HG02885 (cell line): ENCODE data around the gene MUC3A.

ENCODE experiments used
- ATAC-seq: cut with Tn5 transposase; IDR thresholded peaks from one replicate; pipeline ENCODE4 v1.9.1; 2021; ENCODE audit warnings: mild to moderate bottlenecking; ENCODE audit not compliant: unreplicated experiment, poor library complexity

The MUC3A gene

DNA sequence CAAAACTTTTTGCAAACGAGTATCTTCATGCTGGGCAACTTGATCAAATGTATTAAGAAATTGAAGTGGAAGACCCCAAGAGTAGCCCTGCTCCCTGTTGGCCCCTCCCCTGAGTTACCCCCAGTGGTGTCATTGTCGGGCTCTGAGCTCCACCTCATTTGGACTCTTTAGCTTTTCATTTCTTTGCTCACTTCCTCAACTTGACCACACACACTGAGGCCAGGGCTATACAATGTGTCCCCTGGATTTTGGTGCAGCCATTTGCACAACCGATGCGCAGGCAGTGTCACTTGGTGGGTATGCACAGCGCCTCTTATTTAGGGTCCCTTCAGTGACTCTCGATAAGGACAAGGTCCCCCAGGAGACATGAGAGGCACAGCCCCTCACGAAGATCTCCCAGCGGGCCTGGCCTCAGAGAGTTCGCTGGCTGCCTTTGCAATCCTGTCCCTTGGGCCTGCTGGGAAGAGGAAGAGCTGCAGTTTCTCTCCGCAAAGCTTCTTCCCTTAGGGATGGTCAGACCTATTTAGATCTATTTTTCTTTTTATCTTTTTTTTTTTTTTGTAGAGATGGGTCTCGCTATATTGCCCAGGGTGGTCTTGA is 2.5 kb upstream of the MUC3A start:
- ATAC-seq, result no peak

DNA sequence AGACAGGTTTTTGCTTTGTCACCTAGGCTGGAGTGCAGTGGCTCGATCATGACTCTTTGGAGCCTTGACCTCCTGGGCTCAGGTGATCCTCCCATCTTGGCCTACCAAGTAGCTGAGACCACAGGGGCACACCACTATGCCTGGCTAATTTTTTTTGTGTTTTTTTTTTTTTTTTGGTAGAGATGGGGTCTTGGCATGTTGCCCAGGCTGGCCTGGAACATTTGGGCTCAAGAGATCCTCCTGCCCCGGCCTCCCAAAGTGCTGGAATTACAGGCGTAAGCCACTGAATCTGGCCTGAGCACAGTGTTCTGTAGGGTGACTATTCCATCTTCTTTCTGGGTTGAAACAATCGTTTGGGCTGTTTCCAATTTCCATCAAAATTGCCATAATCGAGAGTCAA is 1.5 kb upstream of the MUC3A start:
- ATAC-seq, result no peak

DNA sequence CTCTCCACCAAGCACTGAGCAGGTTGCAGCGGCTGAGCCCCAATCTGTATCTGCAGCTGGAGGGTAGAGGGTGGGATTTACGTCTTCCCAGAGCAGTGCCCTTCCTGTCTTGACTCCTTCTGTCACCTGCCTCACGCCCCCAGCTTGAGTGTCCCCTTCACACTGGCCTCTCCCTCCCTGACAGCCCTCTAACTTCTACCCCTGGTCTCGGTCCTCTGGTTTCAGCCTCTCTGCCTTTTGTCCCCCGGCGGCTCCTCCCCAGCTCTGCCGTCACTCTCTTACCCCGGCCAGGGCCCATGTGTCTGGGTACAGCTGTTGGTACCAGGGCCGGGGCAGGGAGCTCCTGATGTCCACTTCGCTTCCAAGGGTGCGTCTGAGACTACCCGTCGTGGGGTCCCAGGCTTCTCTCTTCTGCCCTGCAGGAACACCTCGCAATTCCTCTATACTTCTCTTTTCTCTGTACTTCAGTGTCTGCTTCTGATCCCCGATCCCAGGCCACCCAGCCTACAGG is 654 bp downstream of the MUC3A start:
- ATAC-seq, result no peak

DNA sequence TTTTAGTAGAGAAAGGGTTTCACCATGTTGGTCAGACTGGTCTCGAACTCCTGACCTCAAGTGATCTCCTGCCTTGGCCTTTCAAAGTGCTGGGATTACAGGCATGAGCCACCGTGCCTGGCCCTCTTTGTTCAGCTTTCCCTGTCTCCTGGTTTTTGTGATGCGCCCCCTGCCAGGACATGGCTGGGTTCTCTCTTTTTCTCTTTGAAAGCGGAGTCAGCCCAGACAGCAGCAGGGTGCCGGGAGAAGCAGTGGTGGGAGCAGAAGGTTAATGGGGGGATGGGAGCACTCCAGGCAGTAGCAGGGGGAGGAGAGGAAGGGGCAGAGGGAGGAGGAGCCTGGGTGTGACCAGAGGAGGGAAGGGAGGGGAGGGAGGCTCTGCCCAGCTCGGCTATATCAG is 1.8 kb downstream of the MUC3A start:
- ATAC-seq, result no peak

DNA sequence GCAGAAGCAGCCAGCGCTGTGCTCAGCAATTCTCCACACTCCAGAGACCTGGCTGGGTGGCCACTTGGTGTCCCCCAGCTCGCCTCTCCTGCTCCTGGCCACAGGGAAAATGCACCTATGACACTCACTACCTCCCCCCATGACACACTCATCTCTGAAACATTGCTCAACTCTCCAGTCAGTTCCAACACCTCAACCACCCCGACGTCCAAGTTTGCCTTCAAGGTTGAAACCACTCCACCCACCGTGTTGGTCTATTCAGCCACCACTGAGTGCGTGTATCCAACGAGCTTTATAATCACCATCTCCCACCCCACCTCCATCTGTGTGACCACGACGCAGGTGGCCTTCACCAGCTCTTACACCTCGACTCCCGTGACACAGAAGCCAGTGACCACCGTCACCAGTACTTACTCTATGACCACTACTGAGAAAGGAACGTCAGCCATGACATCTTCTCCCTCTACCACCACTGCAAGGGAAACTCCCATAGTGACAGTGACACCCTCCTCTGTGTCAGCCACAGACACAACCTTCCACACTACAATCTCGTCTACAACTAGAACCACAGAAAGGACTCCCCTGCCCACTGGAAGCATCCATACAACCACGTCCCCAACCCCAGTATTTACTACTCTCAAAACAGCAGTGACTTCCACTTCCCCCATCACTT is 2.7 kb downstream of the MUC3A start:
- no peak for ATAC-seq

DNA sequence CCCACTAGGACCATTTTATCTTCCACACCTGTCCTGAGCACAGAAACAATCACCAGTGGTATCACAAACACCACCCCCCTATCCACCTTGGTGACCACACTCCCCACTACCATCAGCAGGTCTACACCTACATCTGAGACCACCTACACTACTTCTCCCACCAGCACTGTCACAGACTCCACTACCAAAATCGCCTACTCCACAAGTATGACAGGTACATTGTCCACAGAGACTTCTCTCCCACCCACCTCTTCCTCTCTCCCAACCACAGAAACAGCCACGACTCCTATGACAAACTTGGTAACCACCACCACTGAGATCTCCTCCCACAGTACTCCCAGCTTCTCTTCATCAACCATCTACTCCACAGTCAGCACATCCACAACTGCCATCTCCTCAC is 3.3 kb downstream of the MUC3A start:
- no peak for ATAC-seq

DNA sequence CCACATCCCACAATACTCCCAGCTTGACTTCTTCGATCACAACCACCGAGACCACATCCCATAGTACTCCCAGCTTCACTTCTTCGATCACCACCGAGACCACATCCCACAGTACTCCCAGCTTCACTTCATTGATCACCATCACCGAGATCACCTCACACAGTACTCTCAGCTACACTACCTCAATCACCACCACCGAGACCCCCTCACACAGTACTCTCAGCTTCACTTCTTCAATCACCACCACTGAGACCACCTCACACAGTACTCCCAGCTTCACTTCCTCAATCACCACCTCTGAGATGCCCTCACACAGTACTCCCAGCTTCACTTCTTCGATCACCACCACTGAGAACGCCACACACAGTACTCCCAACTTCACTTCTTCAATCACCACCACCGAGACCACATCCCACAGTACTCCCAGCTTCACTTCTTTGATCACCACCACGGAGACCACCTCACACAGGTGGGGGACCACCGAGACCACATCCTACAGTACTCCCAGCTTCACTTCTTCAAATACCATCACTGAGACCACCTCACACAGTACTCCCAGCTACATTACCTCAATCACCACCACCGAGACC is 8.6 kb downstream of the MUC3A start:
- no peak for ATAC-seq

DNA sequence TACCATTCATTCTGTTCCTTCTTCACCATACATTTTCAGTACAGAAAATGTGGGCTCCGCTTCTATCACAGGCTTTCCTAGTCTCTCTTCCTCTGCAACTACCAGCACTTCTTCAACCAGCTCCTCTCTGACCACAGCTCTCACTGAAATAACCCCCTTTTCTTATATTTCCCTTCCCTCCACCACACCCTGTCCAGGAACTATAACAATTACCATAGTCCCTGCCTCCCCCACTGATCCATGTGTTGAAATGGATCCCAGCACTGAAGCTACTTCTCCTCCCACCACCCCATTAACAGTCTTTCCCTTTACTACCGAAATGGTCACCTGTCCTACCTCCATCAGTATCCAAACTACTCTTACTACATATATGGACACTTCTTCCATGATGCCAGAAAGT is 10.6 kb downstream of the MUC3A start:
- ATAC-seq, result no peak

DNA sequence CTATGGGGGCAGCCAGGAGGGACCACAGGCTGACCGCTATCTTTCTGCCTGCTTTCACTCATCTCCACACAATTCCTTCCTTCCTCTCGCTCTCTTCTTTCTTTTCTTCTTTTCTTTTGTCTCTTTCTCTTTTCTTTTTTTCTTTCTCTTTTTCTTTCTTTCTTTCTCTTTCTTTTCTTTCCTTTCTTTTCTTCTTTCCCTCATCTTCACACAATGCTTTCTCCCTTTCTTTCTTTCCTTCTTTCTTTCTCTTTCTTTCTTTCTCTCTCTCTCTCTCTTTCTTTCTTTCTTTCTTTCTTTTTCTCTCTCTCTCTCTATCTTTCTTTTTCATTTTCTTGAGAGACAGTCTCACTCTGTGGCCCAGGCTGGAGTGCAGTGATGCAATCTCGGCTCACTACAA is 13.2 kb downstream of the MUC3A start:
- no peak for ATAC-seq

DNA sequence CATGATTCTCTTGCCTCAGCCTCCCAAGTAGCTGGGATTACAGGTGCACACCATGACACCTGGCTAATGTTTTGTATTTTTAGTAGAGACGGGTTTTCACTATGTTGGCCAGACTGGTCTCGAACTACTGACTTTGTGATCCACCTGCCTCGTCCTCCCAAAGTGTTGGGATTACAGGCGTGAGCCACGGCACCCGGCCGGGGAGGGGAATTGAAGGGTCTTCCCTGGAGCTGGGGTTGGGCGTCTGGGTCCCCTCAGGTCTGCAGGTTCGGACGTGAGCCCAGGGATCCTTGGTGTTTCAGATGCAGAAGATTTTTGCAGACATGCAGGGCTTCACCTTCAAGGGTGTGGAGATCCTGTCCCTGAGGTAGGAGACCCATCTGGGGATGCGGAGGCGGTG is 14.1 kb downstream of the MUC3A start:
- ATAC-seq, result no peak

DNA sequence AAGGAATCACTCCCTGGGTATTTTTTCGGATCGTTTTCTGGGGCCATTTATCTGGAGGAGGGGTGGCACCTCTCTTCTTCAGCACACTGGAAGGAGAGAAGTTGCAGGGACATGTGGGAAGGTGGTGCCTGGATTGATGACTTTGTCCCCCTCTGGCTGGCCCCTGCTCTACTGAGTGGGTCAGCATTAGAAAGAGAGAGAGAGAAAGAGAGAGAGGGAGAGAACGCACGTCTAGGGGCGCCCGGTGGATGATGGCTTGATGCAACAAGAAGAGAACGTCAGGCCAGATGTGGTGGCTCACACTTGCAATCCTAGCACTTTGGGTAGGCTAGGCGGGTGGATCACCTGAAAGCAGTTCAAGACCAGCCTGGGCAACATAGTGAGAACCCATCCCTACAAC is 14.5 kb downstream of the MUC3A start:
- ATAC-seq, result no peak

DNA sequence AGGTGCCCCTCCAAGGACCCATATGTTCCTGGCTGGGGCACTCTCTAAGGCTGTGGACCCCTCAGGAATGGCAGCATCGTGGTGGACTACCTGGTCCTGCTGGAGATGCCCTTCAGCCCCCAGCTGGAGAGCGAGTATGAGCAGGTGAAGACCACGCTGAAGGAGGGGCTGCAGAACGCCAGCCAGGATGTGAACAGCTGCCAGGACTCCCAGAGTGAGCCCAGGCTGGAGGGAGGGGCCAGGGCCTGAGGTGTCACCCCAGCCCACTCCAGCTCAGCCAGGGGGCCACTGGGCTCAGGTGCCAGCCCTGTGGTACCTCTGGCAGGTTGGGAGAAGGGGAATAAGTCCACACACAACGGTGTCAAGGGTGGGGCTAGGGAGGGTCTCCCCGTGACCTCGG is 15.3 kb downstream of the MUC3A start:
- ATAC-seq, result no peak

DNA sequence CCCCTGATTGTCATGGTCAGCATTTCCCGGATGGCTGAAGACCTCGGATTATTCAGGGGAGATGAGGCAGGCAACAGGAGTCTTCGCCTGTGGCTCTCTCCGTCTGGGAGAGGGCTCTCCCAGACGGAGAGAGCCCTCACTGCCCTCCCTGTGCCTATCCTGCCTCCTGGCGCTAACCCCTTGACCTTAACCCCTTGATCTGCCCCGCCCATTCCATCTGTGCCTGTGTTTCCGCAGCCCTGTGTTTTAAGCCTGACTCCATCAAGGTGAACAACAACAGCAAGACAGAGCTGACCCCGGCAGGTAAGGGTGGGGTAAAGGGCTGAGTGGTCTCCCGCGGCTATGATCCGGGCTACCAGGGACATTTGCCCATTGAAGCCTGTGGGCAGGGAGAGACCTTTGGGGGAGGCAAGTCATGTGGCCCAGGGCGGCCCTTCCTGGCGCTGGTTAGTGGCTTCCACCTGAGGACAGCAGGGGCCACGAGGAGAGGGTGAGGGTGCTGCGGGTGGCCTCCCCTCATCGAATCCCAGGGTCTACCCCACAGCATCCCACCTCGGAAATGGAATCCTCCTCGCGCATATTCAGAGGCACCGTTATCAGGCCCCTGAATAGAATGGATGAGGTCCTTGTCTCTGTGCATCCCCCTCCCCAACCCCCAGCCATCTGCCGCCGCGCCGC is 15.8 kb downstream of the MUC3A start:
- no peak for ATAC-seq

DNA sequence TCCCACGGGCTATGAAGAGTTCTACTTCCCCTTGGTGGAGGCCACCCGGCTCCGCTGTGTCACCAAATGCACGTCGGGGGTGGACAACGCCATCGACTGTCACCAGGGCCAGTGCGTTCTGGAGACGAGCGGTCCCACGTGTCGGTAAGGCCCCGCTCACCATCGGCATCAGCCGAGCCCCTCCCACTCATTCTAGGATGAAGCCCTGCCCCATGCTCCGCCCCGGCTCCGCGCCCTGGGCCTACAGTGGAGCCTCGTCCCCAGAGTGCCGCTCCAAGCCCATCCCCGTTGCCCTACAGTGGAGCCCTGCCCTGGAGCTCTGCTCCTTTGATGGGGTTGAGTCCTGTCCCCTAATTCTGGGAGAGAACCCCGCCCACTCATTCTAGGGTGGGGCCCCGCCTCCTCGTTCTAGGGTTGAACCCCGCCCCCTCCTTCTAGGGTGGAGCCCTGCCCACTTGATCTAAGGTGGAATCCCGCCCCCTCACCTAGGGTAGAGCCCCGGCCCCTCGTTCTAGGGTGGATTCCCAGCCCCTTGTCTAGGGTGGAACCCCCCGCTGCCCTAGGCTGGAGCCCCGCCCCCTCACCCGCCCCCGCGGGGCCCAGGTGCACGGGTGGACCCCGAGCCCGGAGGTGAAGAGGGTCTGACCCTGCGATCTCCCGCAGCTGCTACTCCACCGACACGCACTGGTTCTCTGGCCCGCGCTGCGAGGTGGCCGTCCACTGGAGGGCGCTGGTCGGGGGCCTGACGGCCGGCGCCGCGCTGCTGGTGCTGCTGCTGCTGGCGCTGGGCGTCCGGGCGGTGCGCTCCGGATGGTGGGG is 16.6 kb downstream of the MUC3A start:
- ATAC-seq, result peak; percentile 51

DNA sequence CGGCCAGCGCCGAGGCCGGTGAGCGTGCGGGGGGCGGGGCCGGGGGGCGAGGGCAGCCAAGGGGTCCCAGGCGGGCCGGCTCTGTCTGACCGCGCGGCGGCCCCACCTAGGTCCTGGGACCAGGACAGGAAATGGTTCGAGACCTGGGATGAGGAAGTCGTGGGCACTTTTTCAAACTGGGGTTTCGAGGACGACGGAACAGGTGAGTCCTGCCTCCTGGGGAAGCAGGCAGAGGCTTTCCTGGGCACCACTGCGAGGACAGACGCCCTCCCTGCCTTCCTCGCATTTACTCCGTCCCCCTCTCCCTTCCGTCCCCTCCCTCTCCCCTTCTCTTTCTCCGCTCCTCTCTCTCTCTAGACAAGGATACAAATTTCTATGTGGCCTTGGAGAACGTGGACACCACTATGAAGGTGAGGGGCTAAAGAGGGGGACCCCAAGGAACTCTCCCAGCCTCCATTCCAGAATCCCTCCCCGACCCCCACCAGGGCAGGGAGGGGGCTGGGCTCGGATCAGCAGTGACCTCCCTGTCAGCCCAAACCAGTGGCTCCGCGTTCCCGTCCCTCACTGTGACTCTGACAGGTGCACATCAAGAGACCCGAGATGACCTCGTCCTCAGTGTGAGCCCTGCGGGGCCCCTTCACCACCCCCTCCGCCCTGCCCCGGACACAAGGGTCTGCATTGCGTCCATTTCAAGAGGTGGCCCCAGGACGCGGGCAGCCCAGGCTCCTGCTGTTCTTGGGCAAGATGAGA is 17.4 kb downstream of the MUC3A start:
- ATAC-seq, result peak; percentile 4

DNA sequence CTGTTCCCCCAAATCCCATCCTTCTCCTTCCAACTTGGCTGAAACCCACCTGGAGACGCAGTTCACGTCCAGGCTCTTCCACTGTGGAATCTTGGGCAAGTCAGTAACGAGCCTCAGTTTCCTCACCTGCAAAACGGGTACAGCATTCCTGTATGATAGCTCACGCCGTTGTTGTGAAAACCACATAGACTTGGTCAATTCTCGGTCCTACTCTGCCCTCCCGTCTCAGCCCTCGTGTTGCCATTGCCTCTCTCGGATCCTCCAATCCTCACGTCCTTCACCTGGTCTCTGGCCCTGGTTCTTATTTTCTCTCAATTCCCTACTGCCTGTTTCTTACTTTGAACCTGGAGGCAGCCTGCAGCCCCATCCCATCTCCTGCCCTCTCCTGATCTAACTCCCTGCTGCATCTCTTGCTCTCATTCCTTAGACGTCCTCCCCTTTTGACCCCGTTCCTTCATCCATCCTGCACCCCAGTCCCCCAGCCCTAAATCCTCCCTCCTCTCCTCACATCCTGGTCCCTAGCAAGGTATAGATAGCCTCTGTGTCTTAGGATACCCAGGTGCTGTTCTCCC is 18.0 kb downstream of the MUC3A start:
- no peak for ATAC-seq

DNA sequence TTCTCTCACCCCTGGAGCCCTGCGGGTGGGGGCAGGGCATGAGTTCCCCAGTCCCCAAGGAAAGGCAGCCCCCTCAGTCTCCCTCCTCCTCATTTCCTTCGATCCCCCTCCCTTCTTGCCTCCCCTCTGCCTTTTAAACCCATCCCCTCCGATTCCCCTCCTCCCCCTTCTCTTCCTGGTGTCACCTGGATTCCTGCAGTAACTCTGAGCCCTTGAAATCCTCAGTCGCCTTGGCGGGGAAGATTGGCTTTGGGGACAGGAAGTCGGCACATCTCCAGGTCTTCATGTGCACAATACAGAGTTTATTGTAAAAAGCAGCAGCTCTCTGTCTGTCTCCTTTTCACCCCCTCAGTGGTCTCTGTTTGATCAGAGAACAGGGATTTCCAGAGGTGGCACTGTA is 18.7 kb downstream of the MUC3A start:
- no peak for ATAC-seq

DNA sequence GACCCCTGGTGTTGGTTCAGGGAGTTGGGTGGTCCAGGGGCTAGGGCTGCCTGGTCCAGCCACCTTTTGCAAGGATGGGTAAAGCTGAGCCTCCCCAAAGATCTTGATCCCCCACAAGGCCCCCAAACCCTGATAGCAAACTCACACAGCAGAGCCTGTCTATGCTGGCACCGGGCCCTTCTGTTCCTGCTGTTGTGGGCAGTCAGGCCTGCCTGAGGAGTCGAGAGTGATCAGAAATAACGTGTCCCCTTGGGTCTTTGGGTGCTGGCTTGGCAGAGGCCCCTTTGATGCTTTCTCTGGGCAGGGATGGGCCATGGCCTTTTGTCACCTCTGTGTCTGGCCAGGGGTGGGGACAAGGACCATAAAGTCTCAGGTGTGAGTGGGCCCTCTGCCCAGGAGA is 19.3 kb downstream of the MUC3A start:
- no peak for ATAC-seq

DNA sequence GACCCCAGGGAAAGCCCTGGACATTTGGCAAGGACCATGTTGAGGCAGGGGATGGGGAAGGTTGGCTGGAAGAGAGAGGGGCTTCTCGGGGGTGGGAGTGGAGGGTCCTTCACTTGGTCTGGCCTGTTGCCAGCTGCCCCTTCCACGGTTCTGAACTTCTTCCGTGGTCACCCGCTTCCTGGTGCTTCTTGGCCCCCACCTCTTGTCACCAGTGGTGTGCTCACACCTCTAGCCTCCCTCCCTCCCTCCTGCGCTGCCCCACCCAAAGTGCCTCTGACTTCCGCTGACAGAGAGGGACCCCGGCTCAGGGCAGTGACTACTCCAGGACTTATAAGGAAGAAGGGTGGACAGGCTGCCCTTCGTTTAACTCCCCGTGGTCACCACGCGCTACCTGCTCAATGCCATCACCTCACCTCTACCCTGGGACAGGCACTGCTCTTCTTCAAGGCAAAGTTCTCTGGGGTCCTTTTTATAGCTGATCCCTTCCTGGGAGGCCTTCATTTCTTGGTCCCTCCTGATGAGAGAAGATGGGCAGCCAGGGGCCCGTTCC is 19.8 kb downstream of the MUC3A start, which contains the start of gene MUC12:
TSS of gene MUC12 (plus strand) at position 500 of the 550 bp plus-strand sequence. CDS start 58 bp downstream, outside the sequence.
- no peak for ATAC-seq
